ENCODE measurements around the gene GTPBP6. TPM values are rescaled to one million over a fixed set of nuclear protein-coding genes. Genes with fewer than 3 reads are reported as not detected.

The GTPBP6 gene
- total and polyA plus RNA-seq, 8 donors, result 31.1 to 63.2 (median 53.1) TPM

GRCh38 chrX:360496-361150, 42.0 kb upstream of the GTPBP6 start:
- Histone ChIP-seq H3K27ac (no peak overlapping the region), H3K27me3 (no peaks in the 10 kb centered on the region), H3K36me3 (peaks cover 0 to 30% of the 10 kb centered on the region in 2 donors), H3K4me3 (no peak overlapping the region), H3K9me3 (peaks cover 0 to 46% of the 10 kb centered on the region in 2 donors), H3K4me1 (no peaks in the 10 kb centered on the region)
- TF ChIP-seq, protein P1, sequence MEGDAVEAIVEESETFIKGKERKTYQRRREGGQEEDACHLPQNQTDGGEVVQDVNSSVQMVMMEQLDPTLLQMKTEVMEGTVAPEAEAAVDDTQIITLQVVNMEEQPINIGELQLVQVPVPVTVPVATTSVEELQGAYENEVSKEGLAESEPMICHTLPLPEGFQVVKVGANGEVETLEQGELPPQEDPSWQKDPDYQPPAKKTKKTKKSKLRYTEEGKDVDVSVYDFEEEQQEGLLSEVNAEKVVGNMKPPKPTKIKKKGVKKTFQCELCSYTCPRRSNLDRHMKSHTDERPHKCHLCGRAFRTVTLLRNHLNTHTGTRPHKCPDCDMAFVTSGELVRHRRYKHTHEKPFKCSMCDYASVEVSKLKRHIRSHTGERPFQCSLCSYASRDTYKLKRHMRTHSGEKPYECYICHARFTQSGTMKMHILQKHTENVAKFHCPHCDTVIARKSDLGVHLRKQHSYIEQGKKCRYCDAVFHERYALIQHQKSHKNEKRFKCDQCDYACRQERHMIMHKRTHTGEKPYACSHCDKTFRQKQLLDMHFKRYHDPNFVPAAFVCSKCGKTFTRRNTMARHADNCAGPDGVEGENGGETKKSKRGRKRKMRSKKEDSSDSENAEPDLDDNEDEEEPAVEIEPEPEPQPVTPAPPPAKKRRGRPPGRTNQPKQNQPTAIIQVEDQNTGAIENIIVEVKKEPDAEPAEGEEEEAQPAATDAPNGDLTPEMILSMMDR (IDR thresholded peaks at IDR 0.05), result no peak
- intact Hi-C loops (cut with DNase I), result no loop called here
- DNase-seq, result peak in 1 of 4 donors; percentile 45
- ATAC-seq, result no peak

DNA sequence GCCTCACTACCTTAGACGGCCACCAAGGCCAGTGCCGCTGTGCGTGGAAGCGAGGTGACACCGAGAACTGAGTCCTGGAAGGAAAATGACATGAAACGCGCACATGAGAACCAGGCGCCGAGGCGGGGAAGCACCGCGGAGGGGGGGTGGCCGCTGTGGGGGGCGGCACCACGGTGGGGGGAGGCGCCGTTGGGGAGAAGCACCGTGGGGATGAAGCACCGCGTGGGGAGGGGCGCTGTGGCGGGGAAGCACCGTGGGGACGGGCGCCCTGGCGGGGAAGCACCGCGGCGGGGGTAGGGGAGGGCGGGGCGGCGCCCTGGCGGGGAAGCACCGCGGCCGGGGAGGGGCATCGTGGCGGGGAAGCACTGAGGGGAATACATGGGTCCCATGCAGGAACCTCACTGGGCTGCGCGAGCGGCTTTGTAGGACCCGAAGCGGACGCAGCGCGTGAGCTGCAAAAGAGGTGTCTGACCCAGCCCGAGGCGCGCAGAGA, 40.1 kb upstream of the GTPBP6 start:
- no peak overlapping the region for H3K4me3 ChIP-seq
- DNase-seq (peak in 1 of 4 donors; percentile 65), ATAC-seq (no peak)
- H3K36me3 ChIP-seq, result peaks cover 0 to 30% of the 10 kb centered on the region in 2 donors
- H3K4me1 ChIP-seq, result no peaks in the 10 kb centered on the region
- TF ChIP-seq, protein P1 (IDR thresholded peaks at IDR 0.05), result no peak
- intact Hi-C loops (cut with DNase I), result no loop called here
- H3K9me3 ChIP-seq, result peaks cover 0 to 42% of the 10 kb centered on the region in 2 donors
- H3K27me3 ChIP-seq, result no peaks in the 10 kb centered on the region
- H3K27ac ChIP-seq, result no peak overlapping the region

- intact Hi-C loops (cut with DNase I), result no loop called here
- Histone ChIP-seq H3K9me3 (peaks cover 0 to 38% of the 10 kb centered on the region in 2 donors), H3K36me3 (peaks cover 0 to 30% of the 10 kb centered on the region in 2 donors), H3K27me3 (no peaks in the 10 kb centered on the region), H3K4me1 (no peaks in the 10 kb centered on the region), H3K27ac (peak overlapping the region in 1 of 2 donors; percentile 62), H3K4me3 (no peak overlapping the region)
- DNase-seq, result peak in 1 of 4 donors; percentile 74
- no peak for ATAC-seq
- TF ChIP-seq, protein P1 (IDR thresholded peaks at IDR 0.05), result no peak
Measured at GRCh38 chrX:357693-358471, 39.3 kb upstream of the GTPBP6 start.

DNA sequence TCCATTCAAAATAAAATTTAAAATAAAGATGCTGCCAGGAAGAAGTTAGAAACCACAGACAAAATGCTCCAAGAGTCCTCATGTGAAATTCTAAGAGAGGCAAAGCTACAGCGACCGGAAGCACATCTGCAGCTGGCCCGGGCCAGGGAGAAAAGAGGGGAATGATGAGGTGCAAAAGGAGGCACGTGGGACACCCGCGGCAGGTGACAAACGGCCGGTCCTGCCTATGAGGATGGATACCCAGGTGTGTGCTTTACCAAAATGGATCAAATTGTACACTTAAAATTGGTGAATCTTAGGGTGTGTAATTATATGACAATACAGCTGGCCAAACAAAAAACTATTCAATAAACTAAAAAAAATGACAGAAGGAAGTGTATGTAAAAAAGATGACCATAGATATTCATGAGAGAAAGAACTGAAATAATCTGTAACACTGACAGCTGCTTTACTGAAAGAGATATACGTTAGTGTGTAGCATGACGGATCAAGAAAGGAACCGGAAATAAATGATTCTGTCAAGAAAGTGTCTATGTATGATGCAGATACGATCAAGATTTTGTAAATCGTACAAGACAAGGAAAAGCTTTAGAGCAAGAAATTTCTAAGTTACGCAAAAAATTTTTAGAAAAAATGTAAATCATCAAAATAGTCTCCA, 38.6 kb upstream of the GTPBP6 start:
- TF ChIP-seq, protein P1 (IDR thresholded peaks at IDR 0.05), result no peak
- H3K27ac ChIP-seq, result peak overlapping the region in 1 of 2 donors; percentile 62
- H3K9me3 ChIP-seq, result peaks cover 0 to 36% of the 10 kb centered on the region in 2 donors
- H3K4me1 ChIP-seq, result no peaks in the 10 kb centered on the region
- intact Hi-C loops (cut with DNase I), result no loop called here
- no peaks in the 10 kb centered on the region for H3K27me3 ChIP-seq
- DNase-seq, result no peak
- H3K4me3 ChIP-seq, result no peak overlapping the region
- ATAC-seq, result no peak
- peaks cover 0 to 36% of the 10 kb centered on the region in 2 donors for H3K36me3 ChIP-seq
